ENCODE data around the gene FAM237A. TPM values are rescaled to one million over a fixed set of nuclear protein-coding genes. Genes with fewer than 3 reads are reported as not detected.

The FAM237A gene
- polyA plus RNA-seq, 1 of the 3 experiments (the other 2 are of a cell fraction), result not detected

- DNase-seq, result no peak
- Histone ChIP-seq H3K9me3 (no peaks in the 10 kb centered on the region), H3K36me3 (replicated peaks in 1 of 2; ENCODE audit: control insufficient read depth in 1 of 2, insufficient read depth in 2 of 2, low read length in 1 of 2) (no peaks in the 10 kb centered on the region), H3F3A (replicated peaks; ENCODE audit: insufficient read depth) (no peaks in the 10 kb centered on the region), H3K27ac (ENCODE audit: low read depth in 2 of 2, low read length in 1 of 2) (no peak overlapping the region), H3K9ac (no peak overlapping the region), H4K20me1 (ENCODE audit: insufficient read depth) (no peaks in the 10 kb centered on the region), H3K4me1 (ENCODE audit: control insufficient read depth in 1 of 2, insufficient read depth in 2 of 2, low read depth in 1 of 2, low read length in 1 of 2) (no peaks in the 10 kb centered on the region; a peak in 1 of 4 replicates), H2AFZ (ENCODE audit: low read depth) (no peak overlapping the region), H3K4me2 (no peak overlapping the region), H3K27me3 (ENCODE audit: insufficient read depth) (no peaks in the 10 kb centered on the region), H3K79me2 (ENCODE audit: insufficient read depth) (no peaks in the 10 kb centered on the region), H3K9me2 (no peaks in the 10 kb centered on the region), H3K4me3 (ENCODE audit: low read depth in 2 of 2, low read length in 1 of 2) (no peak overlapping the region)
- no peak for TF ChIP-seq JUND (IDR thresholded peaks at IDR 0.05)
- TF ChIP-seq RFX5 (IDR thresholded peaks at IDR 0.05; ENCODE audit: low read length), result no peak
- TF ChIP-seq MEF2A (IDR thresholded peaks at IDR 0.05; ENCODE audit: borderline replicate concordance, low read depth), result no peak
- no peak for TF ChIP-seq FOXJ3 (CRISPR knock-in tag; IDR thresholded peaks at IDR 0.05)
- TF ChIP-seq ELF1 (IDR thresholded peaks at IDR 0.05), result no peak
- no peak for TF ChIP-seq IRF3 (IDR thresholded peaks at IDR 0.05; ENCODE audit: low read depth, low read length)
- TF ChIP-seq TEAD4 (IDR thresholded peaks at IDR 0.05; ENCODE audit: borderline replicate concordance, insufficient read depth), result no peak
- no peak for TF ChIP-seq SMC3 (IDR thresholded peaks at IDR 0.05; ENCODE audit: low read depth, low read length)
- TF ChIP-seq CTCF (IDR thresholded peaks at IDR 0.05), result no peak
- no peak for TF ChIP-seq RXRA (IDR thresholded peaks at IDR 0.05; ENCODE audit: borderline replicate concordance, low read depth)
- TF ChIP-seq TAF1 (IDR thresholded peaks at IDR 0.05; ENCODE audit: borderline replicate concordance, low read depth, low read length), result no peak
- no peak for TF ChIP-seq MXI1 (IDR thresholded peaks at IDR 0.05; ENCODE audit: low read depth, low read length)
- no peak for TF ChIP-seq YY1 (IDR thresholded peaks at IDR 0.05; ENCODE audit: low read depth)
- TF ChIP-seq PBX3 (IDR thresholded peaks at IDR 0.05), result no peak
- TF ChIP-seq GABPA (IDR thresholded peaks at IDR 0.05; ENCODE audit: low read depth), result no peak
- no peak for TF ChIP-seq NFIC (IDR thresholded peaks at IDR 0.05; ENCODE audit: borderline replicate concordance)
- TF ChIP-seq RCOR1 (IDR thresholded peaks at IDR 0.05; ENCODE audit: low read length), result no peak
- WGBS (ENCODE audit: low lambda C conversion rate), result 77% methylated on average over 7 of the region's 7 CpGs
- CTCF ChIA-PET, result no interaction called here
- POLR2A ChIA-PET, result no interaction called here
Measured at GRCh38 chr2:206615417-206616089, 26.7 kb upstream of the FAM237A start.

Data from SK-N-SH (cell line).